NCI-H2081 treated with DMSO at 0.1 percent for 48 hours (cell line): ENCODE data around the gene RCVRN.

ENCODE experiments used
- DNase-seq: peaks from one replicate; lab custom pipeline; 2025; lab: John Stamatoyannopoulos, UW

The RCVRN gene

DNA sequence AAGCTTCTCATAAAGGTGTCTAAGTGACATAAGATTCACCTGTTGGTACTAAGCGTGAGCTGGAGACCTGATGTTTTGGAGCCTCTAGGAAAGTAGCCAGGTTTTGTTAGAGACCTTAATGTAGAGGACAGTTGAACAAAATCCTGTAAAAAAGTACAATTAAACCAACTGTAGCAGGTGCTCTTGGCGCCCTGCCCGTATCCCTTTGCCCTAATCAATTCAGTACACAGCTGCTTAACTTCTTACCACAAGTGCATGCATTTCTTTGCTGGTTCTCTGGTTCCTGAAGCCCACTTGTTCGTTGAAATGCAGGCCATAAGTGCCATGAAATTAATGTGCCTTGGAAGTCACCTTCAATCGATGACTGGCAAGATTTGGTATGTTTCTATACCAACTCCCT, 54.9 kb downstream of the RCVRN start:
- no peak for DNase-seq
